Caco-2 (cell line): ENCODE measurements around the gene FAM186B. TPM values are rescaled to one million over a fixed set of nuclear protein-coding genes. Genes with fewer than 3 reads are reported as not detected.

Experiments
- BruUV-seq: library from RNA; stranded (reverse); fragments of 400-500 nt; replicated peaks from 2 replicates; lab custom pipeline; 2021; lab: Mats Ljungman, UMichigan
- CTCF ChIA-PET: fragments of 300-600 bp; sonication (Branson Sonifier 250); formaldehyde crosslinking; loops from one replicate; lab custom pipeline; 2022; ENCODE audit warnings: antibody characterized with exemption; lab: Charles Lee
- POLR2A ChIA-PET: fragments of 300-600 bp; sonication (Branson Sonifier 250); formaldehyde crosslinking; loops from one replicate; lab custom pipeline; 2022; ENCODE audit warnings: antibody characterized with exemption; lab: Charles Lee
- DNase-seq, 2 experiments: peaks; one replicate each; pipeline versions ENCODE4 v3.0.0 to v3.0.0-alpha.2; 2020 to 2022
- H3K27me3 ChIP-seq: replicated peaks from 2 replicates; pipeline ENCODE4 v1.6.0; 2011; ENCODE audit warnings: low read length; ENCODE audit not compliant: control insufficient read depth, insufficient read depth
- H3K36me3 ChIP-seq: 2 replicates; pipeline ENCODE4 v1.5.1; 2011; ENCODE audit warnings: low read length; ENCODE audit not compliant: control insufficient read depth, insufficient read depth
- H3K4me1 ChIP-seq: fragments of 250-450 bp; sonication (Bioruptor Pico); 2 replicates; pipeline ENCODE4 v1.5.1; 2020; ENCODE audit warnings: mild to moderate bottlenecking
- H3K4me3 ChIP-seq: 2 replicates; pipeline ENCODE4 v1.5.1; 2011; ENCODE audit warnings: low read depth, mild to moderate bottlenecking, control low read depth, low read length
- H3K9me3 ChIP-seq: fragments of 250-450 bp; sonication (Bioruptor Pico); 2 replicates; pipeline ENCODE4 v1.5.1; 2020; ENCODE audit warnings: mild to moderate bottlenecking, moderate library complexity
- H3K27ac Mint-ChIP-seq: one replicate; pipeline ENCODE4 v1.8.0; 2022; ENCODE audit warnings: mixed read lengths; ENCODE audit not compliant: unreplicated experiment
- H3K27me3 Mint-ChIP-seq: one replicate; pipeline ENCODE4 v1.8.0; 2022; ENCODE audit warnings: mixed read lengths; ENCODE audit not compliant: insufficient read depth, unreplicated experiment
- H3K36me3 Mint-ChIP-seq: one replicate; pipeline ENCODE4 v1.8.0; 2022; ENCODE audit warnings: mild to moderate bottlenecking, mixed read lengths; ENCODE audit not compliant: insufficient read depth, unreplicated experiment
- H3K4me1 Mint-ChIP-seq: one replicate; pipeline ENCODE4 v1.8.0; 2022; ENCODE audit warnings: low read depth, mixed read lengths; ENCODE audit not compliant: unreplicated experiment
- H3K4me3 Mint-ChIP-seq: one replicate; pipeline ENCODE4 v1.8.0; 2022; ENCODE audit warnings: mild to moderate bottlenecking, moderate library complexity, mixed read lengths; ENCODE audit not compliant: unreplicated experiment
- H3K9me3 Mint-ChIP-seq: one replicate; pipeline ENCODE4 v1.8.0; 2022; ENCODE audit warnings: mixed read lengths; ENCODE audit not compliant: unreplicated experiment
- intact Hi-C: fragments of 100-400 bp; cut with micrococcal nuclease; formaldehyde crosslinking; loops from one replicate; pipeline ENCODE4 v1.10.0; 2022; ENCODE audit not compliant: unreplicated experiment
- total RNA-seq: library from RNA; stranded (reverse); gene quantifications from 2 replicates; pipeline ENCODE4 v1.2.3, GENCODE V29; 2022
- TF ChIP-seq, protein P1 (sequence below), 2 experiments: fragments of 200-600 bp in 1 of 2; IDR thresholded peaks; 1 replicate in 1 of 2; 2 replicates in 1 of 2; pipeline versions ENCODE4 v1.5.1 to v1.8.0; 2011 to 2022; ENCODE audit warnings: antibody characterized with exemption in 1 of 2, control low read depth in 1 of 2, inconsistent platforms in 1 of 2, low read depth in 1 of 2, low read length in 1 of 2, mild to moderate bottlenecking in 1 of 2, moderate library complexity in 1 of 2; ENCODE audit not compliant: insufficient read depth in 1 of 2, severe bottlenecking in 1 of 2, unreplicated experiment in 1 of 2

The FAM186B gene
- total RNA-seq, 1 experiment from 2014 or later = 2.2 TPM

DNA sequence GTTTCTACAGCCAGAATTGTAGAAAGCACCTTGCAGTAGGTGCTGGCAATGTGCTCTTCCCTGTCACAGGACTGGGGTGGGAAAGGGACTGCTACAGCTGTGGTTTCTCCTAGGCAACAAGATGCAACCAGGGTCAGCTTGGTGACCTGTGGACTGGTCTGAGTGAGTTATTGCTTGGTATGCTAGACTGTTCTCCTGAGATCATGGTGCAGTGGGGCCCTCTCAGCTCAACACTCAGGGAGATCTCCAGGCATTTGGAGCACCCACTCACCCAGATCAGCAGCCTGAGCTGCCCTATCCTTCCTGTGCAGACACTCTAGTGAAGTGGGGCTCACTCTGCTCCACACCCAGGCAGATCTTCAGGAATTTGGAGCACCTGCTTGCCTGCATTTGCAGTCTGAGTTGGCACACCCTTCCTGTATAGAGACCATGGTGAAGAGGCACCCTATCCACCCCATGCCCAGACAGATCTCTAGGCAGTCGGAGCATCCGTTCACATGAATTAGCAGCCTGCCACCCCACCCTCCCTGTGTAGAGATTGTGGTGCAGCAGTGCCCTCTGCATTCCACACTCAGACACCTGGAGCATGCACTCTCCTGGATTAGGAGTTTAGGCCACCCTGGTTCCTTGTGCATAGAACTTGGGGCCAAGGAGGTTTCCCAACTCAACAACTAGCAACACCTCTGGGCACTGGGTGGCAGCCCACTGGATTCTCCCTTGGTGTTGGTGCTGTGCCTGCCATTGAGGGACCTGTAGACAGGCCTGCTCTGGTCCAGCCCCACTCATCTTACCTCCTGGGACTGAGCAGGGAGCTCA lies 3.8 kb upstream of the FAM186B start:
- no TSS peak for BruUV-seq
- Histone ChIP-seq H3K4me3 (no peak overlapping the region), H3K9me3 (peaks cover 17% of the 10 kb centered on the region), H3K36me3 (no peaks in the 10 kb centered on the region), H3K27me3 (no peaks in the 10 kb centered on the region), H3K4me1 (peaks cover 24% of the 10 kb centered on the region)
- TF ChIP-seq, protein P1, sequence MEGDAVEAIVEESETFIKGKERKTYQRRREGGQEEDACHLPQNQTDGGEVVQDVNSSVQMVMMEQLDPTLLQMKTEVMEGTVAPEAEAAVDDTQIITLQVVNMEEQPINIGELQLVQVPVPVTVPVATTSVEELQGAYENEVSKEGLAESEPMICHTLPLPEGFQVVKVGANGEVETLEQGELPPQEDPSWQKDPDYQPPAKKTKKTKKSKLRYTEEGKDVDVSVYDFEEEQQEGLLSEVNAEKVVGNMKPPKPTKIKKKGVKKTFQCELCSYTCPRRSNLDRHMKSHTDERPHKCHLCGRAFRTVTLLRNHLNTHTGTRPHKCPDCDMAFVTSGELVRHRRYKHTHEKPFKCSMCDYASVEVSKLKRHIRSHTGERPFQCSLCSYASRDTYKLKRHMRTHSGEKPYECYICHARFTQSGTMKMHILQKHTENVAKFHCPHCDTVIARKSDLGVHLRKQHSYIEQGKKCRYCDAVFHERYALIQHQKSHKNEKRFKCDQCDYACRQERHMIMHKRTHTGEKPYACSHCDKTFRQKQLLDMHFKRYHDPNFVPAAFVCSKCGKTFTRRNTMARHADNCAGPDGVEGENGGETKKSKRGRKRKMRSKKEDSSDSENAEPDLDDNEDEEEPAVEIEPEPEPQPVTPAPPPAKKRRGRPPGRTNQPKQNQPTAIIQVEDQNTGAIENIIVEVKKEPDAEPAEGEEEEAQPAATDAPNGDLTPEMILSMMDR (IDR thresholded peaks at IDR 0.05; ENCODE audit: insufficient read depth in 1 of 2, low read depth in 1 of 2, low read length in 1 of 2, severe bottlenecking in 1 of 2, unreplicated experiment in 1 of 2) = no peak
- intact Hi-C loops = no loop called here
- POLR2A ChIA-PET = interaction anchor here (0.5 kb wide), 1 partner anchor 155 kb away, joined by 4 read pairs; no protein-coding TSS in a partner anchor
- no peaks in the 10 kb centered on the region for H3K9me3 Mint-ChIP-seq
- H3K27ac Mint-ChIP-seq = peak overlapping the region; percentile 36
- no peak overlapping the region for H3K4me3 Mint-ChIP-seq
- peaks cover 14% of the 10 kb centered on the region for H3K36me3 Mint-ChIP-seq
- H3K27me3 Mint-ChIP-seq = no peaks in the 10 kb centered on the region
- peaks cover 14% of the 10 kb centered on the region for H3K4me1 Mint-ChIP-seq
- CTCF ChIA-PET = interaction anchor here (0.5 to 0.7 kb wide), 3 partner anchors 25 to 251 kb away, joined by 3 to 5 read pairs (median 3); no protein-coding TSS in a partner anchor
- no peak for DNase-seq

DNA sequence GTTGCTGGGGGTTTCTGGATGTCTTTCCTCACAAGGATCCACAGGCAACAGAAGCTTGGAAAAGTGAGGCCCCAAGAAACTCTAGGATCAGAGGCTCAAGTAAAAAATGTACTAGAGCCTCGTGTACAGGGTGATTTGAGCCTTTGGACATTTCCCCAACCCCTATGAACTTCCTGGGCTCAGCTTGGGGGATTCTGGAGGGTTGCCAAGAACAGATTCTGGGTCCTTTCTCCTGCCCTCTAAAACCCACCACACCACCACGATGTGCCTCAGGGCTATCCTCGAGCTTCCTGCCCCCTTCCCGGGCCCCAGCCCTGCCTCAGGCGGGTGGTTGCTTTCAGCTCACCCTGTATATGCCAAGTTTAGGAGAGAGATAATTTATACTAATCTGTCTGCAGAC lies 583 bp downstream of the FAM186B start:
- ChIA-PET POLR2A (no interaction called here), CTCF (interaction anchor here (0.6 to 0.7 kb wide), 3 partner anchors 16 to 33 kb away, joined by 3 to 4 read pairs (median 4); no protein-coding TSS in a partner anchor)

DNA sequence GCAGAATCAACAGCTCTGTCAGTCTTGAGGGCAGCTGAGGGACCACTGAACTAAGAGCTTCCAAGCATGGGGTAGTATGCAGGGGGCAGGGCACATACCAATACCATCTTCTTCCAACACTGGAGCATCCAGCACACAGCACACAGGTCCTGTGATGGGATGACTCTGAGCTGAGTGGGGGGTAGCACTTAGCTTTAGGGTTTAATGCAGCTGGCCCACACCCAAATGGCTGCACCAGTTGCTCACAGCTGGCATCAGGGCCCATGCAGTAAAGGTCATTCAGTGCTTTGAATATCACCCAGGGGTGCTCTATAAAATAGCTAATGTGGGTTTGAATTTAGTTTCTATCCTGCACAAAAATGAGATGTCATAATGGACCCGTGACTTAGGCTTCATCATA lies 1.7 kb downstream of the FAM186B start:
- H3K27ac Mint-ChIP-seq = no peak overlapping the region
- POLR2A ChIA-PET = no interaction called here
- intact Hi-C loops = no loop called here
- CTCF ChIA-PET = interaction anchor here (1.2 to 1.8 kb wide), 2 partner anchors 19 to 23 kb away, joined by 4 to 6 read pairs; partner anchors contain the start of gene PRPF40B
- H3K9me3 Mint-ChIP-seq = no peaks in the 10 kb centered on the region
- H3K36me3 ChIP-seq = no peaks in the 10 kb centered on the region; the same call in 1 of the 2 replicates
- no peak overlapping the region for H3K4me3 Mint-ChIP-seq
- no peaks in the 10 kb centered on the region for H3K4me1 Mint-ChIP-seq
- TF ChIP-seq, protein P1 (IDR thresholded peaks at IDR 0.05; ENCODE audit: insufficient read depth in 1 of 2, low read depth in 1 of 2, low read length in 1 of 2, severe bottlenecking in 1 of 2, unreplicated experiment in 1 of 2) = no peak
- no TSS peak for BruUV-seq
- no peaks in the 10 kb centered on the region for H3K9me3 ChIP-seq
- H3K36me3 Mint-ChIP-seq = peaks cover 24% of the 10 kb centered on the region
- H3K4me1 ChIP-seq = no peaks in the 10 kb centered on the region
- H3K27me3 ChIP-seq = no peaks in the 10 kb centered on the region
- DNase-seq = no peak
- no peaks in the 10 kb centered on the region for H3K27me3 Mint-ChIP-seq
- H3K4me3 ChIP-seq = no peak overlapping the region

More for the DNA sequence above, 583 bp downstream of the FAM186B start:
- no peak for DNase-seq
- no peaks in the 10 kb centered on the region for H3K27me3 ChIP-seq
- Mint-ChIP-seq H3K4me1 (no peaks in the 10 kb centered on the region), H3K9me3 (no peaks in the 10 kb centered on the region), H3K36me3 (peaks cover 28% of the 10 kb centered on the region), H3K27ac (no peak overlapping the region), H3K27me3 (no peaks in the 10 kb centered on the region), H3K4me3 (no peak overlapping the region)
- intact Hi-C loops = no loop called here
- 0 out of 2 replicates have a peak, but pooled peaks cover 10% of the 10 kb centered on the region for H3K4me1 ChIP-seq
- peaks cover 4% of the 10 kb centered on the region; the same call in 1 of the 2 replicates for H3K9me3 ChIP-seq
- H3K36me3 ChIP-seq = no peaks in the 10 kb centered on the region; the same call in 1 of the 2 replicates
- no peak overlapping the region for H3K4me3 ChIP-seq
- TF ChIP-seq, protein P1 (IDR thresholded peaks at IDR 0.05; ENCODE audit: insufficient read depth in 1 of 2, low read depth in 1 of 2, low read length in 1 of 2, severe bottlenecking in 1 of 2, unreplicated experiment in 1 of 2) = no peak
- BruUV-seq = no TSS peak
